Testis (tissue), 2 donors: ENCODE data around the gene UGT2B28.
"Not testable (repeated sequence)": the region's sequence is repeated elsewhere in the genome, so short reads cannot be mapped to it uniquely, and the experiment has no call there.

Experiments
- POLR2A ChIP-seq: fragments of 450-650 bp; IDR thresholded peaks from one replicate; pipeline ENCODE4 v1.6.1; 2017; ENCODE audit warnings: antibody characterized with exemption, mild to moderate bottlenecking, moderate library complexity
- TF ChIP-seq, protein P1 (sequence below), 3 experiments: fragments of 450-650 bp in 2 of 3; fragments of 200-600 bp in 1 of 3; sonication (generic) in 1 of 3; IDR thresholded peaks; one replicate each; pipeline ENCODE4 v1.5.1; 2016 to 2019; ENCODE audit warnings: antibody characterized with exemption in 3 of 3, mild to moderate bottlenecking in 2 of 3, moderate library complexity in 1 of 3

- TF ChIP-seq, protein P1, sequence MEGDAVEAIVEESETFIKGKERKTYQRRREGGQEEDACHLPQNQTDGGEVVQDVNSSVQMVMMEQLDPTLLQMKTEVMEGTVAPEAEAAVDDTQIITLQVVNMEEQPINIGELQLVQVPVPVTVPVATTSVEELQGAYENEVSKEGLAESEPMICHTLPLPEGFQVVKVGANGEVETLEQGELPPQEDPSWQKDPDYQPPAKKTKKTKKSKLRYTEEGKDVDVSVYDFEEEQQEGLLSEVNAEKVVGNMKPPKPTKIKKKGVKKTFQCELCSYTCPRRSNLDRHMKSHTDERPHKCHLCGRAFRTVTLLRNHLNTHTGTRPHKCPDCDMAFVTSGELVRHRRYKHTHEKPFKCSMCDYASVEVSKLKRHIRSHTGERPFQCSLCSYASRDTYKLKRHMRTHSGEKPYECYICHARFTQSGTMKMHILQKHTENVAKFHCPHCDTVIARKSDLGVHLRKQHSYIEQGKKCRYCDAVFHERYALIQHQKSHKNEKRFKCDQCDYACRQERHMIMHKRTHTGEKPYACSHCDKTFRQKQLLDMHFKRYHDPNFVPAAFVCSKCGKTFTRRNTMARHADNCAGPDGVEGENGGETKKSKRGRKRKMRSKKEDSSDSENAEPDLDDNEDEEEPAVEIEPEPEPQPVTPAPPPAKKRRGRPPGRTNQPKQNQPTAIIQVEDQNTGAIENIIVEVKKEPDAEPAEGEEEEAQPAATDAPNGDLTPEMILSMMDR (IDR thresholded peaks at IDR 0.05) = not testable (repeated sequence)
- not testable (repeated sequence) for TF ChIP-seq POLR2A
These were observed 39.5 kb upstream of the UGT2B28 start for GRCh38 chr4:69240787-69241186.
